Measurements from ENCODE around the gene MSANTD3. TPM values are rescaled to one million over a fixed set of nuclear protein-coding genes. Genes with fewer than 3 reads are reported as not detected.
"Not testable (repeated sequence)": the region's sequence is repeated elsewhere in the genome, so short reads cannot be mapped to it uniquely, and the experiment has no call there.

Gene MSANTD3
- total RNA-seq: 16.7 and 16.8 TPM in 2 replicates

- intact Hi-C loops (cut with micrococcal nuclease): loop anchor here (1.0 to 5.0 kb wide), 6 partner anchors 15 to 604 kb away; partner anchors contain the start of genes ERP44, INVS, NR4A3 and STX17
These were observed at the start of gene MSANTD3 for GRCh38 chr9:100426530-100427365. MSANTD3 (plus strand) TSS chr9:100427143; CDS start chr9:100441939, 14,796 bp downstream.

- intact Hi-C loops (cut with micrococcal nuclease): no loop called here
These were observed 47.1 kb upstream of the MSANTD3 start for GRCh38 chr9:100379862-100380261.

GRCh38 chr9:100392989-100393388 is 34.0 kb upstream of the MSANTD3 start:
- intact Hi-C loops (cut with micrococcal nuclease): not testable (repeated sequence)

GRCh38 chr9:100394032-100394695 is 32.8 kb upstream of the MSANTD3 start:
- intact Hi-C loops (cut with micrococcal nuclease): no loop called here

- intact Hi-C loops (cut with micrococcal nuclease): no loop called here
These were observed 32.1 kb upstream of the MSANTD3 start for GRCh38 chr9:100394816-100395215.

- intact Hi-C loops (cut with micrococcal nuclease): no loop called here
These were observed 30.2 kb upstream of the MSANTD3 start for GRCh38 chr9:100396769-100397168.

- intact Hi-C loops (cut with micrococcal nuclease): no loop called here
These were observed 29.2 kb upstream of the MSANTD3 start for GRCh38 chr9:100397529-100398266.

- intact Hi-C loops (cut with micrococcal nuclease): no loop called here
These were observed 25.9 kb upstream of the MSANTD3 start for GRCh38 chr9:100401042-100401441.

GRCh38 chr9:100406962-100407361 is 20.0 kb upstream of the MSANTD3 start:
- intact Hi-C loops (cut with micrococcal nuclease): no loop called here

GRCh38 chr9:100408546-100409175 is 18.3 kb upstream of the MSANTD3 start:
- intact Hi-C loops (cut with micrococcal nuclease): no loop called here

- intact Hi-C loops (cut with micrococcal nuclease): no loop called here
These were observed 17.8 kb upstream of the MSANTD3 start for GRCh38 chr9:100409176-100409556.

GRCh38 chr9:100411472-100412283 is 15.3 kb upstream of the MSANTD3 start:
- intact Hi-C loops (cut with micrococcal nuclease): loop anchor here (1.0 to 10.0 kb wide), 5 partner anchors 16 to 1123 kb away; partner anchors contain the start of genes MRPL50, MSANTD3, RNF20 and ZNF189

- intact Hi-C loops (cut with micrococcal nuclease): loop anchor here (5.0 to 10.0 kb wide), 2 partner anchors 983 to 1121 kb away; partner anchors contain the start of genes MRPL50, RNF20 and ZNF189
These were observed 13.0 kb upstream of the MSANTD3 start for GRCh38 chr9:100413839-100414420.

- intact Hi-C loops (cut with micrococcal nuclease): loop anchor here (10.0 kb wide), 1 partner anchor 1117 kb away; the partner anchor contains the start of gene RNF20
These were observed 9.1 kb upstream of the MSANTD3 start for GRCh38 chr9:100417815-100418214.

GRCh38 chr9:100419166-100419565 is 7.8 kb upstream of the MSANTD3 start:
- intact Hi-C loops (cut with micrococcal nuclease): loop anchor here (10.0 kb wide), 1 partner anchor 1116 kb away; the partner anchor contains the start of gene RNF20

- intact Hi-C loops (cut with micrococcal nuclease): not testable (repeated sequence)
These were observed 5.8 kb upstream of the MSANTD3 start for GRCh38 chr9:100421116-100421515.

GRCh38 chr9:100425758-100426157 is 1.2 kb upstream of the MSANTD3 start:
- intact Hi-C loops (cut with micrococcal nuclease): loop anchor here (2.0 to 5.0 kb wide), 4 partner anchors 73 to 603 kb away; partner anchors contain the start of genes ERP44, INVS, NR4A3 and STX17

GRCh38 chr9:100426189-100426529 is 784 bp upstream of the MSANTD3 start:
- intact Hi-C loops (cut with micrococcal nuclease): loop anchor here (2.0 to 5.0 kb wide), 4 partner anchors 73 to 604 kb away; partner anchors contain the start of genes ERP44, INVS, NR4A3 and STX17

All from T-helper 2 cell treated with Interferon-gamma antibody and Interleukin-4, amounts not matched to agents 100 ng/mL and 5 ng/mL, for 36 hours (primary cell).